Activated CD8-positive, alpha-beta memory T cell treated with anti-CD3 and anti-CD28 coated beads, Interleukin-2, amount 50 U/mL, for 24 hours (primary cell): ENCODE measurements around the gene RUNX1.

Experiments used
- DNase-seq: peaks from one replicate; pipeline ENCODE4 v3.0.0-alpha.2; 2020; ENCODE audit errors: extremely low read depth

RUNX1 gene

GRCh38 chr21:34827445-34828235, 221.5 kb downstream of the RUNX1 start:
- no peak for DNase-seq

DNA sequence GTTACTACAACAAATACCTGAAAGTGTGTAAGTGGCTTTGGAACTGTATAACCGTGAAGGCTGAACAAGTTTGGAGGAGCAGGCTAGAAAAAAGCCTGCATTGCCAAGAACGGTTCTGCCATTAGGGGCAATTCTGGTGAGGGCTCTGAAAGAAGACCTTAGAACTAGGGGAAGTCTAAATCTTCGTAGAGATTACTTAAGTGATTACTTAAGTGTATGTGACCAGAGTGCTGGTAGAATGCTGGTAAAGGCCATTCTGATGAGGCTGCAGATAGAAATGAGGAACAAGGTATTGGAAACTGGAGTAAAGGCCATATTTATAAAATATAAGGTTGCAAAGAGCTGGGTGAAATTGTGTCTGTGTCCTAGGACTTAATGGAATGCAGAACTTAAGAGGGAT, 222.3 kb downstream of the RUNX1 start:
- DNase-seq: no peak

DNA sequence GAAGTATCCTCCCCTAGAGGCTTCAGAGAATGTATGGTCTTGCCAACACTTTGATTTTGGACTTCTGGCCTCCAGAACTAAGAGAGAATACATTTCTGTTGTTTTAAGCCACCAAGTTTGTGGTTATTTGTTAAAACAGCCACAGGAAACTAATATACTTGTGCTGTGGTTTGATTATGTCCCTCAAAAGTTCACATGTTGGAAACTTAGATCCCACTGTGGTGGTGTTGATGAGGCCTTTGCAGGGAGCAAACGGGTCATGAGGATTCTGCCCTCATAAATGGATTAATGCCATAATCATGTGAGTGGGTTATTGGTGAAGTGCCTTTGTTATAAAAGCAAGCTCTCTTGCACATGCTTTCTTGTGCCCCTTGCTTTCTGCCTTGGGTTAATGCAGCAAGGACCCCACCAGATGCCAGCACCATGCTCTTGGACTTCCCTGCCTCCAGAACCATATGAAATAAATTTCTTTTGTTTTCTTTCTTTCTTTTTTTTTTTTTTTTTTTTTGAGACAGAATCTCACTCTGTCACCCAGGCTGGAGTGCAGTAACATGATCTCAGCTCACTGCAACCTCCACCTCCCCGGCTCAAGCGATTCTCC, 223.1 kb downstream of the RUNX1 start:
- DNase-seq: no peak

- DNase-seq: no peak
These were observed 224.0 kb downstream of the RUNX1 start for GRCh38 chr21:34825101-34825500.

- DNase-seq: no peak
These were observed 224.8 kb downstream of the RUNX1 start for GRCh38 chr21:34824314-34824713.

DNA sequence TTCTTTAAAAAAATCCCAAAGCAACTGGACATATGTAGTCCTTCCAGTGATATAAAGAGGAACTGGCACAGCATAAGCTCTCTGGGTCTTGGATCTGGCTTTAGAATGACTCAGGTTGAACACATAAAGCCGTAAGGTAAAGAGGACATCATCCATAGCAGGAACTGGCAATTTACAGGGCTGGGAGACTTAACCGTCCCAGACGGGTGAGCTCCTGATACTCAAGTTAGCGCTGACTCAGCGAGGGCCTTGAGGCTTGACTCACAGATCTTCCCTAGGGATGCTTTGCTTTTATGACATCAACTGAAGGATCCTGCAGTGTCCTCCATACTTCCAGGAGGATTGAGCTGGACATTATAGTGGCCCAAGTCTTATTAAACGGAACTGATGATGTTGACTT, 226.2 kb downstream of the RUNX1 start:
- DNase-seq: no peak

GRCh38 chr21:34822168-34822567, 226.9 kb downstream of the RUNX1 start:
- no peak for DNase-seq

DNA sequence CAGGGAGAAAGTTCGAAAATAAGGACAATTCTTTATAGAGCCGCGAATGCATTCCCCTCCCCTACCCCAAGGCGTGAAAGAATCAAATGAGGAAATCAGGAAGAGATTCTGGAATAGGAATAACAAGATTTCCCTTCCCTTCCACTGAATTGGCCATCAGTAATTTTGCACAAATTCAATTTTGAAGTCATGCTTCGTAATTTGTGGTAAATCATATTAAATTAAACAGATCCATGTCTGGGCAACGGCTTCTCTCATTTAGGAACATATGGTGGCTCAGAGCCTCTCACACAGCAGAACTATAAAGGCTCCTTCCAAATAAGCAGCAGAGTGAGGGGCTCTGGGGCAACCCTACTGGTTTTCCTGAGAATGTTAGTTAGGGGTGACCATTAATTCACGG, 227.4 kb downstream of the RUNX1 start:
- DNase-seq: no peak

DNA sequence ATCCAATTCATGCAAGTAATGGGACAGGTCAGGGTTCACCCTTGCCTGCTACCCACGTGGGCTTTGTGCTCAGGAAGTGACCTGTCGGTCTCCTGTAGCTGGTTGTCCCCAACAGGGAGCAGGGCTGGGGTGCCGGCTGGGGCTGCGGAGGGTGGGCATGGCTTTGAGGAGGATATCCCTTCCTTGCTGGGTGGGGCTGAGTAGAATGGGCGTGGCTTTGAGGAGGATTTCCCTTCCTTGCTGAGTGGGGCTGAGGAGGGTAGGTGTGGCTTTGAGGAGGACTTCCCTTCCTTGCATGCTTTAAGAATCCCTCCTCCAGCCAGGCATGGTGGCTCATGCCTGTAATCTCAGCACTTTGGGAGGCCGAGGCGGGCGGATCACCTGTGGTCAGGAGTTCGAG, 229.1 kb downstream of the RUNX1 start:
- no peak for DNase-seq

DNA sequence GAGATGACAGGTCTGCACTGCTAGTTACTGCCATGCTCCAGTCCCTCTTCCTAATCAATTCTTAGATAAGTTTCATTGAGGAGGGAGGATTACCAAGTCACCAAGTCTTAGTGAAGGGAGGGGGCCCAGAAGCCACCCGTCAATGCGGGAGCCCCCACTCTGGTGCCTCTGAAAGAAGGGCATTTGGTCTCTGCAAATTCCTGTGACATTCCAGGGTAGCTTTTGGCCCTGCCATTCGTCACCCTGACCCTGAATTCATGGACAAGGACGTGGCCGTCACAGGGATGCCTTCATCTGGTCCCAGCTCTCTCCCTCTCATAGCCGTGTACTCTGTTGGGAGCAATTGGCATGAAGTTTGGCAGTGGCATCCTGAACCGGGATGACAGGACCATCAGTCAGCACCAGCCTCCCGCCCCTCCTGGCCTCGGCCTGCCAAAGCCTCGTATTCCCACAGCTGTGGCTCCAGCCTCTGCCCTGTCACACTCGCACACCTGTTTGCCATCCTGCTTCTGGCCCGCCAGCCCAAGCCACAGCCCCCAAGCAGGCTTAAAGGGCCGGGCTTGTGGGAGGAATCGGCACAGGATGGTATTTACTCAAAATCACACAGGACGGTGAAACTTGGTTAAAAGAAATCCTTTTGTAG, 229.6 kb downstream of the RUNX1 start:
- DNase-seq: no peak

- no peak for DNase-seq
These were observed 230.4 kb downstream of the RUNX1 start for GRCh38 chr21:34818662-34819158.

GRCh38 chr21:34817821-34818661, 231.1 kb downstream of the RUNX1 start:
- DNase-seq: no peak

DNA sequence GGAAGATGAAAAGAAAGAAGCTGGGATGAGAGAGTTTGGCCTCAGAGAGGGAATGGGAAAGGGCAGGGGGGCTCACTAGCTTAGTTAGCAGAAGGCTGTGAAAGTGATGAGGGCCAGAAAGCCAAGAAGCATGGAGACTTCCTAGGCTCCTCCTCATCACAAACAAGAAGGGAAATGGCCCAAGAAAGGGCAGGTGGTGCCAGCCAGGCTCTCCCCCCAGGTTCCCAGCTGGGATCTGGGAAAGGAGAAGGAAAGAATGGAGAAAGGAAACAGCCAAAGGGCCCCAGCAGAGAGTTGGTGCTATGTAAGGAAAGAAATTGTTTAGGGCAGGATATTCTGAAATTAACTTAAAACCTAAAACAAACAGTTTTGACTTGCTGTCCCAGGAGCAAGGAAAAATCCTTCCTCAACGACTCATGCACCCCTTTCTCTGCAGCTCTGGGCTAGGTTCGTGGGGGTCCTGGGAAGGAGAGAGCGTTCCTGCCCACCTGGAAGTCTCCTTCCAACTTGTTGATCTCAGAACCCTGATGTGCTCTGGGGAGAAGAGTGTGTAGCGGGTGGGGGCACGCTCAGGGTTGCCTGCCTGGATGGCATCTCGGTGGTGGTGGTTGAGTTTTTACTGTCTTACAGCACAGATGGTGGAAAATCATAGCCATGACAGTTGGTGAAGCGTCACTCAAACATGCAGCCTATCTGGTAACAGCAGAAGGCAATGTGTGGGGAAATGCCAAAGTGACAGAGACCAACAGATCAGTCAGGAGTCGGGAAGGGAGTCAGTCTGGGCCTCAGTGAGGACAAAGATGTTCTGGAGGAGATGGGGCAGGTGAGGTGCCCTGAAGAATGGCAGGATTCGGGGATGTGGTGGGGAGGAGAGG, 233.0 kb downstream of the RUNX1 start:
- DNase-seq: no peak

- DNase-seq: no peak
These were observed 234.6 kb downstream of the RUNX1 start for GRCh38 chr21:34814529-34814951.

GRCh38 chr21:34813266-34813894, 235.7 kb downstream of the RUNX1 start:
- no peak for DNase-seq

GRCh38 chr21:34812504-34813265, 236.4 kb downstream of the RUNX1 start:
- no peak for DNase-seq

DNA sequence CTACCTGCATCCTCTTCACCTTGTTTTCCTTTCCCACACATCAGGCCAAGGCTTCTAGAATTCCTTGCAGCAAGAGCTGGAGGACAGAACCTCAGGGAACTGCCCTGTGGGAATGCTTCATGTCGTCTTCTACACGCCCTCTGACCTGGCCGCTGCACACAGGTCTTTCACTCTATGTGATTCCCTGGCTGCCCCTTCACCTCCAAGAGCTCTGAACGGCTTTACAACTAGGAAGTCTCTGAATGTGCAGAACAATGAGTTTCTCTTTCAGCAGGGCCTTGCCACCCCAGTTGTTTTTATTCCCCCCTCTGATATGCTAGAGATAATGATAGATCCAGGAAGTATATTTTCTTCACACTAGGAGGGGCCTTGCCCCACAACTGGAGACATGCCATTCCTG, 237.7 kb downstream of the RUNX1 start:
- no peak for DNase-seq

DNA sequence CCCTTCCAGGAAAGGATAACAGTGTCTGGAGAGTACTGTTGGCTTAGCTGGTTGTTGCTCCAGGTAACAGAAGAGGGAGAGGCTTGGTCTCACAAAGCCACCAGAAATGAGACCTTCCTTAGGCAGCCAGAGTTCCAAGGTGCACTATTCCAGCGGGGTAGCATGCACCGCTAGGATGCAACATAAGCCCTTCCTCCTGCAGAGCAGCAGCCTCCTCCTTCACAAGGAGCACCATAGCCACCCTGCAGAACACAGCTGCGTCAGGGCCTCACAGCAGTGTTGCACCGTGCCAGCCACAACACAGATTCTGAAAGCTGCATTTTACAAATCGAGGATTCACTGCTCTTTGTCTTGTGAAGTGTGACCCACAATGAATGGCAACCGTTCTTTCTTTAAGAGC, 238.3 kb downstream of the RUNX1 start:
- no peak for DNase-seq

- no peak for DNase-seq
These were observed 239.3 kb downstream of the RUNX1 start for GRCh38 chr21:34809822-34810221.
